ENCODE measurements around the gene ZNF622. TPM values are rescaled to one million over a fixed set of nuclear protein-coding genes. Genes with fewer than 3 reads are reported as not detected.

The ZNF622 gene
- total RNA-seq, 4 donors from 2014 or later: 21.1 to 27.3 (median 25.5) TPM

- no peaks in the 10 kb centered on the region for H3K36me3 ChIP-seq
- no peak for DNase-seq (ENCODE audit: low spot score in 2 of 2)
- no peaks in the 10 kb centered on the region for H3K27me3 ChIP-seq
- H3K4me3 ChIP-seq: no peak overlapping the region
- 84% methylated on average over 17 of the region's 17 CpGs for WGBS
- no peak for TF ChIP-seq CTCF (IDR thresholded peaks at IDR 0.05)
- no peak for TF ChIP-seq EP300 (IDR thresholded peaks at IDR 0.05)
- no peak for TF ChIP-seq POLR2AphosphoS5 (IDR thresholded peaks at IDR 0.05)
- TF ChIP-seq POLR2A (IDR thresholded peaks at IDR 0.05): no peak
- H3K27ac ChIP-seq: no peak overlapping the region
- H3K9me3 ChIP-seq: no peaks in the 10 kb centered on the region
- peaks cover 18% of the 10 kb centered on the region for H3K4me1 ChIP-seq
Measured at GRCh38 chr5:16505140-16505891, 39.7 kb upstream of the ZNF622 start.

- no peaks in the 10 kb centered on the region for H3K36me3 ChIP-seq
- H3K4me3 ChIP-seq: no peak overlapping the region
- no peak for DNase-seq (ENCODE audit: low spot score in 2 of 2)
- H3K9me3 ChIP-seq: no peaks in the 10 kb centered on the region
- H3K27me3 ChIP-seq: no peaks in the 10 kb centered on the region
- TF ChIP-seq POLR2A (IDR thresholded peaks at IDR 0.05) (no peak), CTCF (IDR thresholded peaks at IDR 0.05) (no peak), EP300 (IDR thresholded peaks at IDR 0.05) (no peak), POLR2AphosphoS5 (IDR thresholded peaks at IDR 0.05) (no peak)
- 94% methylated on average over 10 of the region's 10 CpGs for WGBS
- peaks cover 15% of the 10 kb centered on the region for H3K4me1 ChIP-seq
- no peak overlapping the region for H3K27ac ChIP-seq
Measured at GRCh38 chr5:16504571-16504970, 39.0 kb upstream of the ZNF622 start.

DNA sequence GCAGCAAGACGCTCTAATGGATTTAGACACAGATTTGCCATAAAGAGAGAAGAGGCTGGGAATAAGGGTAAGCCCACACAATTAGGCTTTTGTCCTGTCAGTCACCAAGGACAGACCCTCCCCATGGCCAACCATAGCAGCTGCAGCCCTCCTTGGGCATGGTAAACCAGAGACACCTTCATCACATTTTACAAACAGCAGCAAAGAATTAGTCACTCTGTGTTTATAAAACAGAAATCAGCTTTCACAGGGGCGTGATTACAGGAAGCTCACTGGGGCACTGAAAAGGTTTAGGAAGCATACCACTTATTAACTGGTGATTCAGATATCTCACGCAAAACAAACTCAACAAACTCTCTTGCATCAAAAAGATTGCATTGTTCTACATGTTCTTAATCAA lies 37.3 kb upstream of the ZNF622 start:
- H3K36me3 ChIP-seq: no peaks in the 10 kb centered on the region
- DNase-seq (ENCODE audit: low spot score in 2 of 2): no peak
- no peaks in the 10 kb centered on the region for H3K9me3 ChIP-seq
- WGBS: 73% methylated on average over 3 of the region's 3 CpGs
- no peak overlapping the region for H3K27ac ChIP-seq
- TF ChIP-seq POLR2AphosphoS5 (IDR thresholded peaks at IDR 0.05) (no peak), CTCF (IDR thresholded peaks at IDR 0.05) (no peak), POLR2A (IDR thresholded peaks at IDR 0.05) (no peak)
- peaks cover 1% of the 10 kb centered on the region for H3K4me1 ChIP-seq
- H3K4me3 ChIP-seq: no peak overlapping the region
- no peaks in the 10 kb centered on the region for H3K27me3 ChIP-seq

- Histone ChIP-seq H3K36me3 (no peaks in the 10 kb centered on the region), H3K9me3 (peaks cover 3% of the 10 kb centered on the region), H3K4me1 (no peaks in the 10 kb centered on the region), H3K4me3 (no peak overlapping the region), H3K27ac (no peak overlapping the region), H3K27me3 (no peaks in the 10 kb centered on the region)
- no peak for TF ChIP-seq CTCF (IDR thresholded peaks at IDR 0.05)
- TF ChIP-seq POLR2AphosphoS5 (IDR thresholded peaks at IDR 0.05): no peak
- TF ChIP-seq POLR2A (IDR thresholded peaks at IDR 0.05): no peak
- WGBS: 87% methylated on average over 4 of the region's 5 CpGs
- no peak for DNase-seq (ENCODE audit: low spot score in 2 of 2)
Measured at GRCh38 chr5:16500024-16500423, 34.4 kb upstream of the ZNF622 start.

- no peak overlapping the region for H3K4me3 ChIP-seq
- peaks cover 3% of the 10 kb centered on the region for H3K9me3 ChIP-seq
- WGBS: 74% methylated on average over 2 of the region's 2 CpGs
- no peaks in the 10 kb centered on the region for H3K27me3 ChIP-seq
- H3K36me3 ChIP-seq: no peaks in the 10 kb centered on the region
- DNase-seq (ENCODE audit: low spot score in 2 of 2): no peak
- H3K27ac ChIP-seq: no peak overlapping the region
- no peak for TF ChIP-seq POLR2A (IDR thresholded peaks at IDR 0.05)
- no peak for TF ChIP-seq EP300 (IDR thresholded peaks at IDR 0.05)
- TF ChIP-seq POLR2AphosphoS5 (IDR thresholded peaks at IDR 0.05): no peak
- no peak for TF ChIP-seq CTCF (IDR thresholded peaks at IDR 0.05)
- H3K4me1 ChIP-seq: peaks cover 13% of the 10 kb centered on the region
Measured at GRCh38 chr5:16497546-16497945, 31.9 kb upstream of the ZNF622 start.
